ENCODE data around the gene FAM43B.
"Not testable (repeated sequence)": the region's sequence is repeated elsewhere in the genome, so short reads cannot be mapped to it uniquely, and the experiment has no call there.

The FAM43B gene

DNA sequence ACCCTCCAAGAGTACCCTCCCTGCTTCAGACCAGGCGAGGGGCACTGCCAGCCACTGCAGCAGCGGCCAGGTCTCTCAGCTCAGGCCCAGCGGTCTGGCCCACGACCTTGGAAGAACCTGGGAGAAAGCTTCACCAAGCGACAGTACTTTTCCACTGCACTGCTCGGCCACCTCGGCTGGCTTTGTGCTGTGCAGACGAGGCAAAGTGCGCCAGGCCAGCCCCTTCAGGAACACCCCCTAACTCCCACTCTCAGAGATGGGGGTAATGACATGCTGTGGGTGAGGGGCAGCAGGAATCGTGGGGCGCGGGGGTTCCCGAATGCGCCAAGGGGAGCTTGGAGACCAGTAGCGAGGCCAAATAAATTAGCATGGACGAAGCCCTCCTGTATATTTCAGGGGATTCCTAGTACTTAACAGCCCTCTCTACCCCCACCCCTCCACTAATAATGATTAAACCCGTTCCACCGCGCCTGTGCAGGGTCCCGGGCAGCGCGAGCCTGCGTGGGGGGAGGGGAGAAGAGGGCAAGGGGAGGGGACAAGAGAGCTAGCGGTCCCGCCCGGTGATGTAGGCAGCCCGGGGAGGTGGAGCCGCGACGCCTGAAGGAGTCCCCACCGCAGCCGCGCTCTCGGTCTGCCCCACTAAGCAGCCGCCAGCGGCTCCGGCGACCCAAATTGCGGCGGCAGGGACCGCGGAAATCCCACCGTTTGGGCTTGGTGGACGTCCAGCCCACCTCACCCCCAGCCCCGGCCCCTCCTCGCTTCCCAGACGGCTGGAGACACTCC is at the start of gene FAM43B:
FAM43B (plus strand) TSS at position 629 of the 783 bp plus-strand sequence. CDS start 401 bp downstream, outside the sequence.
- DNase-seq (peak; percentile 23), ATAC-seq (no peak)

- ATAC-seq (no peak), DNase-seq (no peak)
These were observed 46.9 kb upstream of the FAM43B start for GRCh38 chr1:20505488-20505887.

DNA sequence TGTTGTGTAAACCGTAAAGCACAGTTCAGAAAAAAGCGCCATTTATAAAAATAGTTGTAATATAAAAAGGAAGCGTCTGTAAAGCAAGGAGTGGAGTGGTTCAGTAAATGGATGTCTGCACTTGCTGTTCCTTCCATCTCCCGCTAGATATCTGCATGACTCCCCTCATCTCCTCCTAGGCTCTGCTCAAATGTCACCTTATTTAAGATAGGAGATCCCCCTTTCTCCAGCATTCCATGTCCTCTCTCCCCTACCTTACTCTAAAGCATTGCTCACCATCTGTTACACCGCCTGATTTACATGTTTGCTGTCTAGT is 45.2 kb upstream of the FAM43B start:
- DNase-seq, result no peak
- ATAC-seq, result no peak

DNA sequence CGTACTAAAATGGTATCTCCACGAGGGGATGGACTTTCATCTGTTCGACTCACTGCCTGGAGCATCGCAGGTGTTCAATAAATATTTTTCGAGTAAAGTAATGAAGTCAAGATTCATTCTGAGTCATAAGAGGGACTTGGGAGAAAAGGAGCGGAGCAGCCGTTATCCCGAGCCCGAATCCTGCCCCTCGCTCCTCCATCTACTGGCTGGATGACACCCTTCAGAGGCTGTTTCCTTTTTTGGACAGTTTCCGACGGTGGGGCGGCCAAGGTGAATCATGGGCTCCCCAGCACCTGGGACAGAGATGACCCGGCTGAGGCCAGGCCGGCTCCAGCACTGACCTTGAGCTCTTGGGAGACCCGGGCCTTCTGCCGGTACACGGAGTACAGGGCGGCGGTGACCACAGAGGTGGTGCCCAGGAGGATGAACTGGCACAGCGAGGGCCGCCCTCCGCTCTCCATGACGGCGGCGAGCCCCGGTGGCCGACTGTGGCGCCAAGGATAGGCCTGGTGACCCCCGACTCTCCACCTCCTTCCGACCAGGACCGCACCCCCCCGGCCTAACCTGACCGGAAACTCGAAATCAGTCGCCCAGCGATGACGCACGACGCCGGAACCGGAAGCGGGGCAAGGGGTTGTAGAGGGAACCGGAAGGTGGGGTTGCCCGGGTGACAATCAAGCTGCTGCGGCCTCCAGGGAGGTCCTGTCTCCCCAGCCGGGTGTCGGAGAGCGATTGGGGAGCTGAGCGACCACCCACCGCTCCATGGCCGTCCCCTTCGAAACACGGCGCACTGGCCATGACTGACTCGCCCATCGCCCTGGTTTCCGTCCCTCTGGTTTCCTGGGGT is 44.6 kb upstream of the FAM43B start, which contains the start of gene MUL1:
MUL1 (minus strand) TSS at position 588 of the 847 bp plus-strand sequence; CDS start at position 461, 127 bp downstream.
- DNase-seq (peak; percentile 98), ATAC-seq (peak; percentile 98)

DNA sequence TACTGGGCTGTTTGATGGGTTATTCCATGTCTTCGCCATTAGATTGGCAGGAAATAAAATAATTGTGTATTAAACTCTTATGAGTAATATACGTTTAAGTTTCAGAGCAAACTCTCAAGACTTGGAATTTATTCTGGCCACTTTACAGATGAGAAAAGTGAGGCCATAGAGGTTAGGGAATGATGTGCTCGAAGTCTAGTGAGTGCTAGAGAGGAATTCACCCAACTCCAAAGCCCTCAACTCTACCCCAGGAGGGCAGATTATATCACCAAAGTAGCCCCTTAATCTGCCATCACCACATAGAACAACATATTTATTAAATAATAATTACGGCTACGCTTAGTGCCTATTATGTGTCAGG is 44.0 kb upstream of the FAM43B start:
- ATAC-seq, result no peak
- DNase-seq, result no peak

DNA sequence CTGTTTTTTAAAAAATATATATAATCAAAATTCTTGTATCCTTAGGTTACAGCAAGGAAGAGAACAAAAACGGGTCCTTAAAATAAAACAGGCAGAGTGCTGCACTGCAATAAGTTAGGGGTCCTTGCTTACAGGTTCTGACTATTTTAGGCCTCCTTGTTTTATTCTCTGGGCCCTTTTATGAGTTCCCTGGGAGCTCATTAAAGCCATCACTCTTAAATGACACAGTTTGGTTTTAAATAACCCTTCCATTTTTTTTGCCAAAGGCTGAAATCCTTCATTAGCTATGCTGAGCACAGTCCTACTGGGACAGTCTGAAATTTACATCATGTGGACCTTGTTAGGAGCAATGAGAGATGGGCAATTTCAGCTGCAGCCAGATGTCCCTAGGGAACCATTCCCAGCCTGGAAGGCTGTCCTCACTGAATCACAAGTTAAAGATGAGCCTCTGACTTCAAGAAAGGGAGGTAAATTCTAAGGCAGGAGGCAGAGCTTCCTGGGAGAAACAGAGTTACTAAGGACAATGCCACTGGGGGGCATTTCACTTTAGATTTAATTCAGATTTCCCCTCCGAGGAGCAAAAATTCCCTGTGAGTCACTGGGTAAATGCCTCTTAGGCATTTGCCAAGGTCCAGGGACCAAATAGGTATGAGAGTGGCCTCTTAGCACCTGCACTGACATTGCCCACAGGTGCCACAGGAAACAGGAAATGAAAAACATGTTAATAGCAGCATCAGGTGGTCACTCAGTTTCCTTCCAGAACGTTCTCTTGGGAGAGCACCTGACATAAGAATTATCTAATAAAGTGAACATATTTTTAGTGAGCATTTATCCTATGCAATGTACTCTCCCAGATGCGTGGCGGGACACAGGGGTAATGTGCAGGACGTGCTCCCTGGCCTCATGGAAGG is 40.6 kb upstream of the FAM43B start:
- DNase-seq, result no peak
- ATAC-seq, result no peak

DNA sequence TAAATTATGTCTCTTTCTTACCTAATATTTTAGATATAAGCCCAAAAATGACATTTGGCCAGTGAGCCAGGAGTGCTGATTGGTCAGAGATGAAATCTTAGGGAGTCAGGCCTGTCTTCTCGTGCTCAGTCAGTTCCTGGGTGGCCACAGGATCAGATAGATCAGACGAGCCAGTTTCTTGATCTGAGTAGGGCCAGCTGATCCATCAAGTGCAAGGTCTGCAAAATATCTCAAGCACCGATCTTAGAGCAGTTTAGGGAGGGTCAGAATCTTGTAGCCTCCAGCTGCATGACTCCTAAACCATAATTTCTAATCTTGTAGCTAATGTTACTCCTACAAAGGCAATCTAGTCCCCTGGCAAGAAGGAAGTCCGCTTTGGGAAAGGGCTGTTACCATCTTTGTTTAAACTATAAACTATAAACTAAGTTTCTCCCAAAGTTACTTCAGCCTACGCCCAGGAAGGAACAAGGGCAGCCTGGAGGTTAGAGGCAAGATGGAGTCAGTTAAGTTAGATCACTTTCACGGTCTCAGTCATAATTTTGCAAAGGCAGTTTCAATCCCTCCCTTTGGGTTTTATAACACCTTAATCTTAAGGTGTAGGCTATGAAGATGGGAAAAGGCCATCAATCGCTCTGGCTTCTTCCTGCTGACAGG is 32.6 kb upstream of the FAM43B start:
- not testable (repeated sequence) for DNase-seq, ATAC-seq

DNA sequence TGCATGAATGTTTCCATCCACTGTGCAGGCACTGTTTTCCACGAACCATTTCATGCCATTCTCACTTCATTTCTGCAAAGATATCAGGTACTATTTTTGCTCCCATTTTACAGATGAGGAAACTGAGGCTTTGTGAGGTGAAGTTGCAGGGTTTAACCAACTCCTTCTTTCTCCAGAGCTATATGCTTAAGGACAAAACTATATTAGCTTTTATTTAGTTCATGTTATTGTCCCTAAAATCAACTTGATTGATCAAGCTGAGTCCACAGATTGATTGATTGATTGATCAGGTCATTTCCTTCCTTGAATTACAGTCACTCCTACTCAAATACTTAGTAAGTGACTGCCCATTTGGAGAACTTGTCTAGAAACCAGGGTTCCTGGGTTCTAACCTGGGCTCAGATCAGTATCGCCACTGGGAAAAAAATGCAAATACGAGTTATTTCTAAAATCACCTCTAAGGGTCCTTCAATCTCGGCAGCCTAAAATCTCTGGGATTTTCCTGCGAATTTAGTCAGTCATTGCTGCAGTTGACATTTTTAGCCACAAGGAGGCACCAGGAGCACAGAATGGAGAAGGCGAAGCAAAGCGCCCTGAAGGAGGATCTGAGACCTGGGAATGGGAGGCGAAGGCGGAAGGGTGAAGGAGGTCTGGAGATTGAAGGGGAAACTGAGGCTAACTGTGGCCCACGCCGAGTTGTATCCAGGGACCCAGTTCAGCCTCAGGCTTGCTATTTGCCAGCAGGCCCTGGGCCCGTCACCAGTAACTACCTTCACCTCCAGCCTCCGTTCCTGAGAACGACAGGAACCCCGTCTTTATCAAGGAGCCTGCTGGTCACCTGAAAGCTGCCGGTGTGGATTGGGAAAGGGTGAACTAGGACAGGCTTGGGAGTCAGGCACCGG is 30.2 kb upstream of the FAM43B start:
- ATAC-seq, result no peak

DNA sequence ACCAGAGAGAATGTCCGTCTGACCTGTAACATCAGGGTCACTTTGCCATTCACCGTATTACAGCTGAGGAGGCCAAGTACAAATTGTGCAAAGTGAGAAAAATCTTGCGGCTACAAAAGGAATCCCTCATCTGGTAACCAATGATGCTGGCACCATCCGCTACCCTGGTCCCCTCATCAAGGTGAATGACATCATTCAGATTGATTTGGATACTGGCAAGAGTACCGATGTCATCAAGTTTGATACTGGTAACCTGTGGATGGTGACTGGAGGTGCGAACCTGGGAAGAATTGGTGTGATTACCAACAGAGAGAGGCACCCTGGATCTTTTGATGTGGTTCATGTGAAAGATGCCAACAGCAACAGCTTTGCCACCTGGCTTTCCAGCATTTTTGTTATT is 26.1 kb upstream of the FAM43B start:
- no peak for ATAC-seq
- no peak for DNase-seq

More for the DNA sequence above, 30.2 kb upstream of the FAM43B start:
- DNase-seq, result peak; percentile 76

- DNase-seq, result no peak
- no peak for ATAC-seq
These were observed 24.2 kb upstream of the FAM43B start for GRCh38 chr1:20528221-20528620.

DNA sequence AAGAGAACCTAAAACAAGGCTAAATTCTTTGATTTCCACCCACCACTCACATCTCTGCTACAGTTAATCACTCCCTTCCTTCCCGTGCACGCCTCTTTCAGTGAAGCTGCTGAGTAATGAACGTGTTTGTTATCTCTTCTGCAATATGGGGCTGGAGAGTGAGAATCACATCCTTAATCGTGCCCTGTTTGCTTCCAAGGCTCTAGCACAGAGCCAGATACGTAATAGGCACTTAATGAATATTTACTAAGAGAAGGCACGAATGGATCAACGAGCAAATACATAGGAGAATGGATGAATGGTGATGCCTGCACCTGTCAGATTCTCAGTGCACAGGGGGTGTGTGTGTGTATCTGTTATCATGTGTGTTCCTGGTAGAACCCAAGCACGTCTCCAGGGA is 22.1 kb upstream of the FAM43B start:
- DNase-seq (no peak), ATAC-seq (no peak)

DNA sequence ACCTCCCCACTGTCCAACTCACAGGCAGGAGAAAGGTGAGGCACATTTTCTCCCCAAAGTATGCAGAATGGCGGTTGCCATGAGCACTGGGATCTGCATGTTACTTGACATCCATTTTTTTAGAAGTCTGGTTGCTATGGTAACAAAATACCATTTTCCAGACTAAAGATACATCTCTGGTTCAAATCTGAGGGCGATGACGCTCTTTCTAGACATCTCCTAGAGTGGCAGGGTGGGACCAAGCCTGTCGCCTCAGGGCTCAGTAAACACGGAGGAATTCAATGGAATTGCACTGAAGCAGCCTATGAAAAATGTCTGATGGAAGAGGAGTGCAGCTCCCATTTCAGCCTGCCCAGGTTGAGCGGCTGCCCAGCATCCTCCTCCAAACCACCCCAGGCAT is 21.5 kb upstream of the FAM43B start:
- no peak for ATAC-seq
- no peak for DNase-seq

DNA sequence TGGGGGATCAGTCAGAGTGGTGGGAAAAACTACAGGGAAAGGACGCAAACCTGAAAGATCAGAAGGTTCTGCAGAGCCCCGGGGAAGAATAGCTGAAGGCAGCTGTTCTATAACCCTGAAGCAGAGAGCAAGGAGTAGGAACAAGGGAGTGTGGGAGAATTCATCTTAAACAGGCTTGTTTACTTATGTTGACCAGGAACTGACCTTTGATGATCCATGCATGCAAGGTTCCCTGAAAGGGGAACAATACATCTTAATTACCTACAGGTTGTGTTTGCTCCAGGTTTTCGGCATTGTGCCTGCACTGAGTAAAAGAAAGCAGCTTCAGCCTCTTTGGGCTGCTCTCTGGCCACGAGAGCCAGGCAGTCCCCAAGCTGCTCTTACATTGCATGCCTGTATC is 18.7 kb upstream of the FAM43B start:
- DNase-seq, result no peak
- no peak for ATAC-seq

- DNase-seq, result no peak
- ATAC-seq, result no peak
These were observed 17.5 kb upstream of the FAM43B start for GRCh38 chr1:20534659-20535417.

DNA sequence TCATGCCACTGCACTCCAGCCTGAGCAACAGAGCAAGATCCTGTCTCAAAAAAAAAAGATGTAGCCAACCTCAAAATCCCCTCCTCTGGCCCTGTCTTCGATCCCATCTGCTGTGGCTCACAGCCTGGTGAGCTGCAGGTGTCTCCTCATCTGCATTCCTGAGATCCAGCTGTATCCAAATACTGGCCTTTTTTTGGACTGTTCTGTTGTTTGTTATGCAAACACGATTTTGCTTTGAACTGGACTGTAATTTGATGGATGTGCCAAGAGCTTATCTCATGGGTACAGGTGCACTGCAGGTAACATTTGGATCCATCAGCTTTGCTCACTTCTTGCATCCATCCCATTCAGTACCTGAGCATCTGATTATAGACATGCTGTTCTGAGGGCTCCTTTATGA is 14.1 kb upstream of the FAM43B start:
- no peak for ATAC-seq

GRCh38 chr1:20538760-20539551 is 13.4 kb upstream of the FAM43B start:
- DNase-seq, result no peak
- no peak for ATAC-seq

More for the DNA sequence above, 14.1 kb upstream of the FAM43B start:
- no peak for DNase-seq

DNA sequence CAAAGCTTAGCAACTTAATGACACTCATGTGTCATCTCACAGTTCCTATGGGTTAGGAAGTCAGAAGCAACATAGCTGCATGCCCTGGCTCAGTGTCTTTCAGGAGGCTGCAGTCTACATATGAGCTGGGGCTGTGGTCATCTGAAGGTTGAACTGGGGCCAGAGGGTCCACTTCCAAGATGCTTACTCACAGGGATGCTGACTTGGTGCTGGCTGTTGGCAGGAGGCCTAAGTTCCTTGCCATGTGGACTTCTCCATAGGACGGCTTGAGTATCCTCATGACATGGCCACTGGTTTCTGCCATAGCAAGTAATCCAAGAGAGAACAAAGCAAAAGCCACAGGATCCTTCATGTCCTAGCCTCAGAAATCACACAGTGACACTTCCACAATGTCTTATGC is 12.1 kb upstream of the FAM43B start:
- DNase-seq (no peak), ATAC-seq (no peak)

DNA sequence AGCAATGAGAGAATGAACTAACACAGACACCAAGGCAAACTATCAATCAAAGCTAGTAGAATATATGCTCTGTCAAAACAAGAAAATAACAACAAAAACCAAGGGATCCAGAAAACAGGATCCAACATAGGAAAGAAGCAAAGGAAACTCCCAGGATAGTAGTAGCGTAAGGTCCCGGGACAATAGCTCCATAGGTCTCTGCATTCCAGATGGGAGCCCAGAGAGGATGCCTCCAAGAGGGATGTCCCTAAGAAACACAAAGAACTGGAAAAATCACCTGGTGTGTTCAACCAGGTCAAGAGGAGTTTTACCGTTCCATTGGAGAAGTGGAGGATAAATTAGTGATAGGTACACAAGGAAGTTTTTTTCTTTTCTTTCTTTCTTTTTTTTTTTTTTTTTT is 5.7 kb upstream of the FAM43B start:
- no peak for DNase-seq
- no peak for ATAC-seq

- DNase-seq, result no peak
- ATAC-seq, result no peak
These were observed 1.2 kb upstream of the FAM43B start for GRCh38 chr1:20551161-20551560.
